ENCODE data around the gene MAST2. TPM values are rescaled to one million over a fixed set of nuclear protein-coding genes. Genes with fewer than 3 reads are reported as not detected.

Gene MAST2
- total and polyA plus RNA-seq, 2 of the 13 experiments (the other 11 are each of a cell fraction or from before 2014, with no cell fraction given), result 15.3 to 23.0 TPM

DNA sequence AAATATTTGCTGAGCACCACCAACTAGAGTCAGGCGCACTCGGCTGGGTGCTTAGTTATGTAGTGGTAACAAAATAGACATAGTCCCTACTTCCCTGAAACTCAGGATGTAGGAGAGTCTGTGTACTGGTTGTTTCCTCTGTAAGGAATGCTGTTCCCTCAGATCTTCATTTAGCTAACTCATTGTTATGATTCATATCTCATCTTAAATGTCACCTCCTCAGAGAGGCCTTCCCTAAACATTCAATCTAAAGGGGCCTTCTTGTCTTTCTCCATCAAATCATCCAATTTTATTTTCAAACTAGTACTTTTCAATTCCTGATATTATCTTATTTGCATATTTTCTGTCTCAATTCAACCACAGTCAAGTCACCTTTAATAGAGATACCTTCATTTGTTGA lies 196.1 kb downstream of the MAST2 start (continued):
- no peak for TF ChIP-seq DNMT1 (CRISPR knock-in tag; IDR thresholded peaks at IDR 0.05)

- BruUV-seq (replicated peaks), result no TSS peak
- in situ Hi-C loops (cut with HindIII; ENCODE audit: extremely low pct_ligation_motif_present, low pct_unique_long_range_greater_than_20kb), result no loop called here
- Histone ChIP-seq H3K79me2 (ENCODE audit: insufficient read depth, low read length) (no peaks in the 10 kb centered on the region), H2AFZ (ENCODE audit: low read length) (no peak overlapping the region), H3K36me3 (replicated peaks in 1 of 2; ENCODE audit: control insufficient read depth in 1 of 2, insufficient read depth in 2 of 2, low read length in 2 of 2) (peaks cover 12 to 37% of the 10 kb centered on the region in 2 experiments), H3K9me3 (ENCODE audit: low read length) (no peaks in the 10 kb centered on the region), H3K4me1 (ENCODE audit: insufficient read depth, low read length) (peaks cover 37% of the 10 kb centered on the region), H3K4me3 (replicated peaks in 1 of 3; ENCODE audit: insufficient read depth in 1 of 3, low read depth in 2 of 3, low read length in 3 of 3) (no peak overlapping the region), H3K9ac (ENCODE audit: insufficient read depth, low read depth, low read length) (no peak overlapping the region), H3K4me2 (ENCODE audit: low read depth, low read length) (no peak overlapping the region), H4K20me1 (ENCODE audit: insufficient read depth, low read length) (no peaks in the 10 kb centered on the region), H3K27ac (ENCODE audit: extremely low read length, insufficient read depth, low read length) (no peak overlapping the region), H3K27me3 (ENCODE audit: control insufficient read depth in 1 of 2, insufficient read depth in 2 of 2, low read length in 2 of 2) (no peaks in the 10 kb centered on the region)
- TF ChIP-seq ZNF367 (CRISPR knock-in tag; IDR thresholded peaks at IDR 0.05; ENCODE audit: borderline replicate concordance), result no peak
- TF ChIP-seq, protein P1, sequence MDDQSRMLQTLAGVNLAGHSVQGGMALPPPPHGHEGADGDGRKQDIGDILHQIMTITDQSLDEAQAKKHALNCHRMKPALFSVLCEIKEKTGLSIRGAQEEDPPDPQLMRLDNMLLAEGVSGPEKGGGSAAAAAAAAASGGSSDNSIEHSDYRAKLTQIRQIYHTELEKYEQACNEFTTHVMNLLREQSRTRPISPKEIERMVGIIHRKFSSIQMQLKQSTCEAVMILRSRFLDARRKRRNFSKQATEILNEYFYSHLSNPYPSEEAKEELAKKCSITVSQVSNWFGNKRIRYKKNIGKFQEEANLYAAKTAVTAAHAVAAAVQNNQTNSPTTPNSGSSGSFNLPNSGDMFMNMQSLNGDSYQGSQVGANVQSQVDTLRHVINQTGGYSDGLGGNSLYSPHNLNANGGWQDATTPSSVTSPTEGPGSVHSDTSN (CRISPR knock-in tag; IDR thresholded peaks at IDR 0.05; ENCODE audit: borderline replicate concordance), result no peak
- TF ChIP-seq ZNF558 (CRISPR knock-in tag; IDR thresholded peaks at IDR 0.05; ENCODE audit: borderline replicate concordance), result no peak
- TF ChIP-seq ZNF501 (CRISPR knock-in tag; IDR thresholded peaks at IDR 0.05), result no peak
- no peak for TF ChIP-seq ZSCAN30 (CRISPR knock-in tag; IDR thresholded peaks at IDR 0.05)
- no peak for TF ChIP-seq ZNF142 (CRISPR knock-in tag; IDR thresholded peaks at IDR 0.05)
- TF ChIP-seq KDM1A (CRISPR knock-in tag; IDR thresholded peaks at IDR 0.05), result no peak
- no peak for TF ChIP-seq ZNF33B (CRISPR knock-in tag; IDR thresholded peaks at IDR 0.05)
- TF ChIP-seq CEBPZ (IDR thresholded peaks at IDR 0.05; ENCODE audit: low read length), result no peak
- FAIRE-seq (no peak), ATAC-seq (no peak), DNase-seq (ENCODE audit: low spot score) (no peak)
- ChIA-PET CTCF (ENCODE audit: low intra/inter-chr PET ratio, low total read pairs) (no interaction called here), POLR2A (no interaction called here)
- intact Hi-C loops (cut with micrococcal nuclease; ENCODE audit: unreplicated experiment), result no loop called here
- WGBS (ENCODE audit: low lambda C conversion rate), result 95% methylated on average over 3 of the region's 3 CpGs
These were observed 197.8 kb downstream of the MAST2 start for GRCh38 chr1:46001081-46001785.

Data from HepG2 (cell line).